HG03045 (cell line): ENCODE data around the gene KRT9.
"Not testable (repeated sequence)": the region's sequence is repeated elsewhere in the genome, so short reads cannot be mapped to it uniquely, and the experiment has no call there.

Source experiments
- ATAC-seq: cut with Tn5 transposase; IDR thresholded peaks from one replicate; pipeline ENCODE4 v1.9.1; 2021; ENCODE audit warnings: mild to moderate bottlenecking, moderate library complexity; ENCODE audit not compliant: unreplicated experiment

Gene KRT9

DNA sequence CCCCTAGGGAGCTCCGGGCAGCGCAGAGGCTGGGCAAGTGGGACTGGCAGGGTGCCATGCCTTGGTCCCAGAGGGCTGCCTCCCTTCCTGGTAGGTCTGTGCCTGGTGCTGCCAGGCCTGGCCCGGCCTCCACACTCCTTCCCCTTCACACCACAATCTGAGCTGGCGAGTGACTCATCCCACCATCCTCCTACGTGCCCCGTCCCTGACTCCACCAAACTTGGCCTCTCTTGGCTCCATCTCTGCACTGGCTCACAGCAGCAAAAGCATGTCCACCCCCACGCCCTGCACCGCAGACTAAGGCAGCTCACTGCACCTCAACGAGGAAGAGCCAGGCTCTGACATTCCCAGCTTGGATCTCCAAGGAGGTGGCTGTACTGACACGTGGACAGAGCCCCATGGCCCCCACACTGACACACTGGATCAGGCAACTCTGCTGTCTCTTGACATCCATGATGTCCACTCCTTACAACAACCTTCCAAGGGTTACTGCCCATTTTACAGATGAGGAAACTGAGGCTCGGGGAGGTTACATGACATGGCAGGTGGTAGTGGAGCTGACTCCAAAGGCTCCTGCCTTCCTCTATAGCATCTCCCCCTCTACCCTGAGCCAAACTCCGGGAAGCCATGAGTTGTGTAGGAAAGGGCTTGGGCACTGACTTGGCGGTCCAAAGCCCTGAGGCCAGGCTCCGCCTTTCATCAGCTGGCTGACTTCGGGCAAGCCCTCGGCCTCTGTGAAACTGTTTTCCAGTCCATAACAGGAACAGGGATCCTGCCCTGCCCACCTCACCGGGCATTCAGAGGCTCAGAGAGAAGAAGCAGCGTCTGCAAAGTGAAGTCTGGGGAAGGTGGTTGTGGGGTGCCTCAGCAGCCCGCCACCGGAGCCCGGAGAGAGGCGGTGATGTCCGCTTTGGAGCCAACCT lies 23.7 kb downstream of the KRT9 start:
- no peak for ATAC-seq

DNA sequence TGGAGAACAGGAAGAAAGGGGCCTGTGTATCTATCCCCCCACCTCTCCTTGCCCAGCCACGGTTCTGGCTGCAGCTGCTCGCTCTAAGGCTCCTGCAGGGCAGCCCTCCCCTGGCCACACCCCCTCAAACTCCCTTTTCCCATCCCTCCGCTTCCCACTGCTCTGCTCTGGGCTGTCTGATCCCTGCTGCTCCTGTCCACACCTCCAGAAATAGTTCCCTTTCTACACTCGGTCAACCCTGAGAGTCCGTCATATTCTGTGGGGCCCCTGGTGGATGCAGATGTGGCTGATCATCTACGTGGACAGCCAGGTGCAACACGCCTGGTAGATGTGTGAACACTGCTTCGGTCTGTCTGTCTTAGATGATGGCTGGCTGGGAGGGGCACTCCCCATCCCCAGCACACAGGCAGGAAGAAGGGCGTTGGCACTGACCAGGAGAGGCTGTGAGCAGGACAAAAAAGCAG lies 24.4 kb downstream of the KRT9 start:
- ATAC-seq: no peak

DNA sequence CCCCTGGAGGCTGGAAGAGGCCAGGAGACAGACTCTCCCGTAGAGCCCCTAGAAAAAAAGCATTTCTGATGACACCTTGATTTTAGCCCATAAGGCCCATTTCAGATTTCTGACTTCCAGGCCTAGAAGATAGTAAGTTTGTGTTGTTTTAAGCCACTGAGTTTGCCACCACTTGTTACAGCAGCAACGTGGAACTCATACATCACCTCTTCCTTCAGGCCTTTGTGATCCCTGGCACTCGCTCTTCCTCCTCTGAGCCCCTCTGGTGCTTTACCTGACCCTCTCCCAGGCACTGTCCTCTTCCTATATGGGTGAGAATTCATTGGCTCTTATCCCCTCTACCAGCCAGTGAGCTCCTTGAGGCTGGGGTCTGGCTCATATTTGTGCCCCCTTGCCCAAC lies 25.0 kb downstream of the KRT9 start:
- no peak for ATAC-seq

DNA sequence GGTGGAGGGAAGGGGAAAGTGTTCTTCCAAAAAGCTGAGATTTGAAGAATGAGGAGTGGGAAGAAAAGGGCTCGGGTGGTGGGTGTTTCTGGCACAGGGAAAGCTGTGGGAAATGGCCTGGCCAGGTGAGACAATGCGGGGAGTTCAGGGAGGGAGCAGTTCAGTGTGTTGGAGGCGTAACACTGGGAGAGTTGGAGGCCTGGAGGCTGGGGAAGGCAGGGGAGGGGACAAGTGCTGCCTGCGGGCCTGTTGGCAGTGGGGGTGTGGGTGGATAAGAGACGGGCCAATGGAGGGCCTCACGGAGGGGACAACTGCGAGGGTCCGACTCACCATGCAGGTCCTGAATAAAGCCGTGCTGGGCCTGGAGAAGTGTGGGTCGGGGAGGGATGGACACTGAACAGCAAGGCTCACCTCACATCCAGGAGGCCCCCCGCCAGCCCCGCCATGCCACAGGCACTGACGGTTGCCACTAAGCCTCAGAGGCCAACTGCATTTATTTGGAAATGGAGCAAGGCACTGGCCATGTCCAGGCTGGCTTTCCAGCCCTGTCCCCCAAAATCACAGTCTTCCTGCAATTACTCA lies 25.9 kb downstream of the KRT9 start:
- no peak for ATAC-seq

DNA sequence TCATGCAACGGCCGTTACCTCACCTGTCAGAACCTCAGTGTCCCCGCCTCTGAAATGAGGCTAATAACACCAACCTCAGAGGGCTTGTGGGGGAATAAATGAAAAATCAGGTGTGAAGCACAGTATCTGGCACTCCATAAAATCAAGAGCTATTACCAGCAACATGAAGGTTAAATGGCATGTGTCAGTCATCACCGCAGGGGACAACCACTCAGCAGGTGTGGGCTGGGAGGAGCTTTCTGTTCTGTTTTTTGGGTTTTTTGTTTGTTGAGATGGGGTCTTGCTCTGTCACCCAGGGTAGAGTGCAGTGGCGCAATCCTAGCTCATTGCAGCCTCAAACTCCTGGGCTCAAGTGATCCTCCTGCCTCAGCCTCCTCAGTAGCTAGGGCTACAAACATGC lies 26.9 kb downstream of the KRT9 start:
- no peak for ATAC-seq

DNA sequence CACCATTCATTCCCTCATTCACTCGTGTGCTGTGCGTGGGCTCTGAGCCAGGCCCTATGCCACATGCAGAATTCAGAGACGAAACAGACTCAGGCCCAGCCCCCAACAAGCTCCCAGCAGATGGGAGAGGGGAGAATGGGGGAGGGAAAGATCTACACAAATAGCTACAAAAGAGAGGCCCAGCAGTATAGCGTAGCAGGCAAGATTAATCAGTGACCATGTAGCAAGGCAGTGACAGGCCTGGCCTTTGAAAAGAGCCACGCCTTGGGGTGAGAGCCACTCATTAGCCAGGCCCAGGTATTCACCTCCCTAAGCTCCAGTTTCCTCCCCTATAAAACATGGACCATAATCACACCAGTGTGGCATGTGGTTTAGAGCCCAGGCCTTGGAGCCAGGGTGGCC lies 27.4 kb downstream of the KRT9 start:
- no peak for ATAC-seq

DNA sequence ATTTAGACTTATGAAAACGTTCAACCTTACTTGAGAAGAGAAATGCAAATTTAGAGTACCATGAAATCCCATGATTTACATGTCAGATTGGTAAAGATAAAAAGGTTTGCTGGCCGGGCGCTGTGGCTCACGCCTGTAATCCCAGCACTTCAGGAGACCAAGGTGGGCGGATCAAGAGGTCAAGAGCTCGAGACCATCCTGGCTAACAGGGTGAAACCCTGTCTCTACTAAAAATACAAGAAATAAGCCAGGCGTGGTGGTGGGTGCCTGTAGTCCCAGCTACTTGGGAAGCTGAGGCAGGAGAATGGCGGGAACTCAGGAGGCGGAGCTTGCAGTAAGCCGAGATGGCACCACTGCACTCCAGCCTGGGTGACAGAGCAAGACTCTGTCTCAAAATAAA lies 29.1 kb downstream of the KRT9 start:
- ATAC-seq: not testable (repeated sequence)

DNA sequence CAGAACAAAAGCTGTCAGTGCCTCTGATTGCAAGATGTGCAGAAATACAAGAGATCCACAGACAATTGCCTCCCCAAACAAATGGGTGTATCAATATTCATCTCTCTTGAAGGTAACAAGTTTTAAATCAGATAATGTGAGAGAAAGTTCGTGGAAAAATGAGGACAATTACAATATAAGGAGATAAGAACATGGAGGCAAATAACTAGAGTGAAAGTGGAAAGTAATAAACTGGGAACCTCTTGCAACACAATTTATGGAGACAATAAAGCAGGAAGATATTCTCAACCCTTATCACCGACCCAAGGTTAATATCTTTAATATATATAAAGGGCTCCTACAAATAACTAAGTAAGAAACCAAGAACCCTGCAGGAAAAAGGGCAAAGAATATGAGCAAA lies 29.5 kb downstream of the KRT9 start:
- ATAC-seq: no peak

DNA sequence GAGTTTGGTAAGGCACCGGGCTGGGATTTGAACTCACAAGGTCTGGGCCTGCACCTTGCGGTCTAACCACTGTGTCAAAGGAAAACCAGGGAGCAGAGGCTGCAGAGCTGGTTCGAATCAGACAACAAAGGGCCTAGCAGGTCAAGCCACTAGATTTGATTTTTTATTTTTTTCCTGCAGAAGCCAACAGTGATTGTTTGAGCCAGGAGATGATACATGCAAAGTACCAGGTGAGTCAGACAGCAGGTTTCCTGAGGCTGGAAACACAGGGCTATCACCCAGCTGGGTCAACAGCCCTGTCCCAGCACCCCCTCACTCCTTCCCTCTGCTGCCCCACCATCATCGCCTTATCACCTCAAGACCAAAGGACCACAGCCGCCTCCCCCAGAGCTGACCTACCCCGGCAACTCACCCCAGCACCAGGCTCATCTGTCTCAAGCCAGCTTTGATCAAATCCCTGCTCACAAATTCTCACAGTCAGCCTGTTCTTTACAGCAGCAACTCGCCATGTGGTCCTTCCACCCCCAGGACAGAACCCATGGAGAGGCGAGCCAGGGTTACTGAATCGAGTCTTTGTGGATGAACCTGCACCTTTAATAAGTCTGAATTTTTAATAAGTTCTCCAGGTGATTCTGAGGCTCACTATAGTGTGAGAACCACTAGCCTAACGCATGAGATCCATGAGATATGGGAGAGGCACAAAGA lies 30.8 kb downstream of the KRT9 start:
- ATAC-seq: no peak

DNA sequence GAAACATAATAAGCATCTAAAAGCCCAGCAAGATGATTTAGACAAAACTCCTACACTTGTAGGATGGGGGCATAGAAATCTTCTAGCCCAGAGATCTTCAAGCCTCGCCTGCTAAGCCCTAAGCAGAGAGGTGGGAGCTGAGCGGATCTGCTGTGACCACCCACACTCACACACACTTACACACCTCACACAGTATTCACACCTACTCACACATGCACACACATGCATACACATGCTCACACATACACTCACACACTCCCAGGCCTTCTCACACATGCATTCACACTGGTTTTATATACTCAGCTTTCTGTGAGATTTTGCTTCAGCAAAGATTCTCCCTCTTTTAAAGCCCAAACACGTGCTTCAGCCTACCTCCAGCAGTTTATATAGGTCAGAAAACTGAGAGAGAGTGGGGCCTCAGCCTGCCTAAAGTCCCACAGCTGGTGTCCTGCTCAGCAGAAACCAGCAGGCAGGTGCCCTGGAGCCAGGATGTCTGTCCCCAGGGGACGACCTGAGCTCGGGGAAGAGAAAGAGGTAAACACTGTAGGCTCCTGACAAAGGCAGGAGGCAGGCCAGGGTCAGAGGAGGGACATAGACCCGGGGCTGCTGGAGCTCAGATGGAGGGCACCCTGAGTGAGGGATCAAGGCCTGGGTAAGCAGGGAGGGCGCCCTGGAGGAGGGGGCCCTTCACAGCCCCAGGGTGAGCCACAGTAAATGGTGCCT lies 31.7 kb downstream of the KRT9 start:
- ATAC-seq: no peak

DNA sequence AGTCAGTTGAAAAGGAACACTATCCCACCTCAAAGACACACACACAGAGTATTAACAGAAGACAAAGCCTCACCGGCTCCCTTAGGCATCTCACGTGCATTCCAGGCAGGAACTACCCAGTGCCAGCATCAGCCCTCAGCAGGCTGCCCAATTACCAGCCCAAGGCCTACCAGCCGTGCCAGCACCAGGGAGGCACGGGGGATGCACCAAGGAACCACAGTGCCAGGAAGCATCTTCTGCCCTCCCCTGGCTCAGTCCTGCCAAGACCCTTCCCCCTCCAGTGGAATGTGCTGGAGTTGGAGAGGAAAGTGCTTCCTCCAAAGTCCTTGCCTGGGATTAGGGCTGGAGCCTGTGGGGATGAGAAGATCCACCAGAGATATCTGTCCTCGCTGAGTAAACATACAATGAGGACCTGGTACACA lies 32.8 kb downstream of the KRT9 start:
- no peak for ATAC-seq

DNA sequence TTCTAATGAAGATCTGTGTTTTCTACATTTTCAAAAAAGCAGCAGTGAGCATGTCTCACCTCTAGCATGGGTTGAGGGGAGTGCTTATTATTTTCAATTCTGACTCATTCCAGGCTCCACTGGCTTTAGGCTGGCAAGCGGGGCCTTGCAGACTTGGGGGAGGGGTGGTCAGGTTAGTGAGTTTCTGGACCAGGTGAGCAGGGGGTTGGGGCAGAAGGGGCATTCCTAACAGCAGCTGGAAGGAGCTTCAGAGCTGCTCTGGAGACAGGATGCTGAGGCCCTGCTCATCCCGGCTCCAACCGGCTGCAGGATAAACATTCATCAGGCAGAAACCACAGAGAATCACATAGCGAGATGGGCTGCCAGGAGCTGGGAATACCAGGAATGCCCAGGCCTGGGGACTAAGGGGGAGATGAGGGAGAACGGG lies 33.3 kb downstream of the KRT9 start:
- ATAC-seq: no peak

DNA sequence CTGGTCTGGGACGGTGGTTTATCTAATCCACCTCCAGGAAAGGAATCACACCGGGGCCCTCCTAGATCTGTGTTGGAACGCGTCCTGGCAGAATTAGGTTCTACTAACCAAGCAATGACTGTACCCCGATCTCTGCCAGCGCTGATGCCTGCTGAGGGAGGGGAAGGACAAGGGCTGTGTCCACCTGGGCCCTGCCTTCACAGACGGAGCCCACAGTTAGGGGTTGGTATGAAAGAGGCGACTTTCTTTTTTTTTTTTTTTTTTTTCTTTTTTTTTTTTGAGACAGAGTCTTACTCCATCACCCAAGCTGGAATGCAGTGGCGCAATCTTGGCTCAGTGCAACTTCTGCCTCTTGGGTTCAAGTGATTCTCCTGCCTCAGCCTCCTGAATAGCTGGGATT lies 33.9 kb downstream of the KRT9 start:
- ATAC-seq: no peak

DNA sequence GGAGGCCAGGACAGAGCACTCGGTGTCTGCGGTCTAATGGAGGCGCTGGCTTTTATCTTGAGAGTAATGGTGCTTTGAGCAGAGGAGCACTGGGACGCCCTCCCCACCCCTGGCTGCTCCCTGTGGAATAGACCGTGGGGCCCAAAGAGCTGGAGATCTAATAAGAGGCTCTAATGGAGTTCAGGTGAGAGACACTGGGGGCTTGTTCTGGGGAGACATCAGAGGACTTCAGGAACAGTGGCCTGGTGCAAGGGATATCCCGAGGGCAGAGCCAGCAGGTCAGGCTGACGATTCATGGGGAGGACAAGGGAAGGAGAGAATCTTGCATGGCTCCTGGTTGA lies 34.3 kb downstream of the KRT9 start:
- no peak for ATAC-seq

DNA sequence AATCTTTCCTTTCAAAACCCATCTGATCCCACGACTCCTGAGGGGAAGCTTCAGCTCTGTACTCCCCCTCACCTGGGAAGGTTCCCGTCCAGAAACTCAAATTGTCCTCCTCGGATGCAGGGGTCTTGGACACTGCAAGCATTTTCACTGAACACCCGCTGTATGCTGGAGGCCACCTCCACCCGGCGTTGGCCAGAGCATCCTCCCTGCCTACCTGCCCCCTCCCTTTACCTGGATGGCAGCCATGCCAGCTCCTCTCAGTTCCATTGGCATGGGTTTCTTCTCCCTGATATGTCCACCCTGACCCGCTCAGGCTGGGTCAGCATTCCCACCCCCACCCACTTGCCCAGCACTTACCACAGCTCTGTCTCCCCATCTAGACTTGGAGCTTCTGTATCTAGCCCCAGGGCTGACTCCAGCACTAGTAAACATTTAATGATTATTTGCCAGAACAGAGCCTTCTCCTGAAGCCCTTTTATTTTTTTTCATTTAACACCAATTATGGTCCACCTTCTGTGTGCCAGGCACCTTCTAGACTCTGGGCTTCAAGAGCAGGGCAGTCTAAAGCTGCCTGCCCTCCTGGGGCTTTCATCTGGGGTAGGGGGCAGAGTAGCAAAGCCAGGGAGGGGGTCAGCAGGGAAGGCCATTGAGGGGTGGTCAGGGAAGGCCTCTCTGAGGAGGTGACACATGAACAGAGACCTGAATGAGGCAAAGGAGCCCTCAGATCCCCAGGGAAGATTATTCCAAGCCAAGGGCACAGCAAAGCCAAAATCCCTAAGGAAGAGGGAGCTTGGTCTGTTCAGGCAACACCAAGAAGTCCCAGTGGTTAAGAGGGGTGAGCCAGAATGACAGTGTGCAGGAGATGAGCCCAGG lies 34.9 kb downstream of the KRT9 start:
- ATAC-seq: no peak

DNA sequence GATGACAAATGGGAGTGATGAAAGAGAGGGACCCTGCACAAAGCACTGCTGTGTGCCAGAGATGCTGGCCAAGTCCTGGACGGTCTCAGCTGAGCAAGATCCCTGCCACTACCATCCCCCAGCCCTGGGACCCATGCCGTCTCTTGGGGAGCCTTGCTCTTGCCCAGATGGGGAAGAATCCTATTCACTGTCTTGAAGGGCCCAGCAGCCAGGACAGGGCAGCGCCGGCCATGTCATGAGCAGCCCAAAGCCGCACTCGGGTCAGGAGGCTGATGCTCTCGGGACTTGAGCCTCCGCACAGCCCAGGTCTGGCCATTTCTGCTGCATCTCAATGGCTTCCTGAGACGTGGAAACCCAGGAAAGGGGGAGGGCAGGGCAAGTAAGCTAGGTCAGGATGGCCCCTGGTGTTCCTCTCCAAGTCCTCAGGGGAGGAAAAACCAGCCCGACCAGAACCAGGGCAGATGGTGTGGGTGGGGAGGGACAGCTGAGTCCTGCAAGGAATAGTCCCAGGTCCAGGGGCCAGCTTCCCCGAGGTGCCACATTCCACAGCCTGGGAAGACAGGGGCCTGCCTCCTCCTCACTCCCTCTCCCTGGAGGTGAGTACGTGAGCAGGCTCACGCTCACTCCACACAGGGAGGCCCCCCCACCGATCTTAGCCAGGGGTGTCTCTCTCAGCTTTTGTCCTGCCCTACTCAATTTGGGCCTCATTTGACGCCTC lies 35.9 kb downstream of the KRT9 start:
- no peak for ATAC-seq

DNA sequence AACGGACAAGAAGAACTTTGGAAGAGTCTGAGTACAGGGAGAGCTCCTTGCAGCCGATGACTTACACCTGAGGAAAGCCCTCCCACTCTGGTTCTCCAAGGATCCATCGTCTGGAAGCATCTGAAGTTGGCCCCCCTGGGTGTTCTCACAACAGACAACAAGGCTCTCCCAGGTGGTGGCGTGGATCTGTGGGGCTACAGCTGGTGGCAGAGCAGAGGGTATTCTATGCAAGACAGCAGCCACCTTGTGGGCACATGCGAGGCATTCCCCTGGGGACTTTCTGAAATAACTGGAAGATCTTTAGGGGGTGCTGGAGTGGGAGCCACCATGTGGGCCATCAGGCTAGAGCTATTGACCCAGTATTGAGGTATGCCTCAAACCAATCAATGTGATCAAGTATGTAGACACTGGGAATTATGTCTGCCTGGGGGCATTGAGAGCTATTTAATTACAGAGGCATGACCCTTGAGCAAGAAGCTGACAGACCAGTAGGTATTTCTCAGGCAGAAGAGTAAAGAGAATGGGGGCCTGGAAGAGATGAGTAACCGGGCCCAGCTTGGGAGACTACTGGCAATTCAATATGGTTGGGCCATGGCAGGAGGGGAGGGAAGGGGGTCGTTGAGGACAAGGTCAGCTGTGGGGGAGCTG lies 36.8 kb downstream of the KRT9 start:
- no peak for ATAC-seq

DNA sequence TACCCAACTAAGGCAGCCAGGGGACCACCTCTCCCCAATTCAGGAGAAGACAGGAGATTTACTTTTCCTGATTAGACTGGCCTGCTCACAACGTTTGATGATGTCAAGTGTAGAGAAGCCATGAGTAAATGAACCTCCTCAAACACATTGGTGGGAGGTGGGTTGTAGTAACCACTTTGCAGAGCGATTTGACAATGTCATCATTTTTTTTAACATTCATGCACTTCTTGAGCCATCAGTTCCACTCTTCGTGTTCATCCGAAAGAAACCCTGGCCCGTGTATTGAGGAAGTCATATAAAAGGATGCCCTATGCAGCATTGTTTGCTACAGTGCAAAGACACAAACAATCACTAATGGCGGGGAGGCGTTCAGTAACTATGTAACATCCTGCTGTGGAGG lies 38.2 kb downstream of the KRT9 start:
- ATAC-seq: no peak

DNA sequence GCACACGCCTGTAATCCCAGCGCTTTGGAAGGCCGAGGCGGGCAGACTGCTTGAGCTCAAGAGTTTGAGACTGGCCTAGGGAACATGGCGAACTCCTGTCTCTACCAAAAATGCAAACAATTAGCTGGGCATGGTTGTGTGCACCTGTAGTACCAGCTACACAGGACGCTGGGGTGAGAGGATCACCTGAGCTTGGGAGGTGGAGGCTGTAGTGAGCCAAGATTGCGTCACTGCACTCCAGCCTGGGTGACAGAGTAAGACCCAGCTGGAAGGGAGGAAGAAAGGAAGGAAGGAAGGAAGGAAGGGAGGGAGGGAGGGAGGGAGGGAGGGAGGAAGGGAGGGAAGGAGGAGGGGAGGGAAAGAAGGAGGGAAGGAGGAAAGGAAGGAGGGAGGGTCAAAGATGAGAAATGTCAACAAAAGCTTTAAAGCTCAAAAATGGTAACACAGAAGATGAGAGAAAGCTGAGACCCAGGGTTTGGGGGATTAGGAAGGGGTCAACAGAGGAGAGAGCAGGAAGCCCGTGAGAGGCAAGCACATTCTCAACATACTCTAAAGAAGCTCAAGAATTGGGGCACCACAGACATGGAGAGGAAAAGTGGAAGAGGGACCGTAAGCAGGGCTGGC lies 38.8 kb downstream of the KRT9 start:
- no peak for ATAC-seq
